ENCODE measurements around the gene ATG5. TPM values are rescaled to one million over a fixed set of nuclear protein-coding genes. Genes with fewer than 3 reads are reported as not detected.

The ATG5 gene
- total RNA-seq, 2 donors from 2014 or later: 29.5 to 31.4 TPM

- Histone ChIP-seq H3K9ac (ENCODE audit: extremely low read depth, low read length, poor library complexity, severe bottlenecking) (no peak overlapping the region), H3K4me3 (ENCODE audit: low read length) (no peak overlapping the region), H3K27me3 (ENCODE audit: control insufficient read depth, insufficient read depth, low read length, poor library complexity, severe bottlenecking) (no peaks in the 10 kb centered on the region), H3K4me1 (ENCODE audit: control insufficient read depth, insufficient read depth, low read length) (no peaks in the 10 kb centered on the region), H3K9me3 (ENCODE audit: control insufficient read depth, low read length) (no peaks in the 10 kb centered on the region), H3K27ac (ENCODE audit: low read depth, low read length) (no peak overlapping the region), H3K36me3 (ENCODE audit: control insufficient read depth, insufficient read depth, low read length) (peaks cover 16% of the 10 kb centered on the region)
- no peak overlapping the region for H3K27ac Mint-ChIP-seq
- TF ChIP-seq CTCF (conservative IDR thresholded peaks at IDR 0.05): no peak
- H3K36me3 Mint-ChIP-seq (ENCODE audit: low read depth): peaks cover 22% of the 10 kb centered on the region
- 100% methylated on average over 2 of the region's 2 CpGs; no CpG with 5 or more reads in 1 of the 2 experiments for WGBS, 2 experiments (ENCODE audit: insufficient coverage in 1 of 2, insufficient read length in 1 of 2)
- no peaks in the 10 kb centered on the region for H3K27me3 Mint-ChIP-seq (ENCODE audit: insufficient read depth)
- peaks cover 14% of the 10 kb centered on the region for H3K4me1 Mint-ChIP-seq
- H3K4me3 Mint-ChIP-seq: no peak overlapping the region
- DNase-seq: no peak
- H3K9me3 Mint-ChIP-seq: no peaks in the 10 kb centered on the region
Observed at GRCh38 chr6:106185615-106186014, 139.9 kb downstream of the ATG5 start.

GRCh38 chr6:106184629-106185028 is 140.9 kb downstream of the ATG5 start:
- no peak for DNase-seq
- Mint-ChIP-seq H3K27ac (no peak overlapping the region), H3K9me3 (no peaks in the 10 kb centered on the region), H3K36me3 (ENCODE audit: low read depth) (peaks cover 15% of the 10 kb centered on the region), H3K4me3 (no peak overlapping the region), H3K4me1 (peaks cover 14% of the 10 kb centered on the region), H3K27me3 (ENCODE audit: insufficient read depth) (no peaks in the 10 kb centered on the region)
- Histone ChIP-seq H3K9me3 (ENCODE audit: control insufficient read depth, low read length) (no peaks in the 10 kb centered on the region), H3K9ac (ENCODE audit: extremely low read depth, low read length, poor library complexity, severe bottlenecking) (no peak overlapping the region), H3K27me3 (ENCODE audit: control insufficient read depth, insufficient read depth, low read length, poor library complexity, severe bottlenecking) (no peaks in the 10 kb centered on the region), H3K4me1 (ENCODE audit: control insufficient read depth, insufficient read depth, low read length) (no peaks in the 10 kb centered on the region), H3K27ac (ENCODE audit: low read depth, low read length) (no peak overlapping the region), H3K36me3 (ENCODE audit: control insufficient read depth, insufficient read depth, low read length) (peaks cover 12% of the 10 kb centered on the region), H3K4me3 (ENCODE audit: low read length) (no peak overlapping the region)
- 90 to 92% methylated on average over 2 to 3 of the region's 3 CpGs for WGBS, 2 experiments (ENCODE audit: insufficient coverage in 1 of 2, insufficient read length in 1 of 2)
- TF ChIP-seq CTCF (conservative IDR thresholded peaks at IDR 0.05): no peak

- H3K27ac ChIP-seq (ENCODE audit: low read depth, low read length): no peak overlapping the region
- H3K27me3 ChIP-seq (ENCODE audit: control insufficient read depth, insufficient read depth, low read length, poor library complexity, severe bottlenecking): no peaks in the 10 kb centered on the region
- H3K9me3 ChIP-seq (ENCODE audit: control insufficient read depth, low read length): no peaks in the 10 kb centered on the region
- H3K36me3 Mint-ChIP-seq (ENCODE audit: low read depth): peaks cover 14% of the 10 kb centered on the region
- peaks cover 12% of the 10 kb centered on the region for H3K36me3 ChIP-seq (ENCODE audit: control insufficient read depth, insufficient read depth, low read length)
- DNase-seq: no peak
- no peak for TF ChIP-seq CTCF (conservative IDR thresholded peaks at IDR 0.05)
- peaks cover 10% of the 10 kb centered on the region for H3K4me1 Mint-ChIP-seq
- H3K9ac ChIP-seq (ENCODE audit: extremely low read depth, low read length, poor library complexity, severe bottlenecking): no peak overlapping the region
- H3K27me3 Mint-ChIP-seq (ENCODE audit: insufficient read depth): no peaks in the 10 kb centered on the region
- 100% methylated on average over 1 of the region's 1 CpG; no CpG with 5 or more reads in 1 of the 2 experiments for WGBS, 2 experiments (ENCODE audit: insufficient coverage in 1 of 2, insufficient read length in 1 of 2)
- no peak overlapping the region for H3K4me3 ChIP-seq (ENCODE audit: low read length)
- no peaks in the 10 kb centered on the region for H3K4me1 ChIP-seq (ENCODE audit: control insufficient read depth, insufficient read depth, low read length)
- H3K9me3 Mint-ChIP-seq: no peaks in the 10 kb centered on the region
- no peak overlapping the region for H3K27ac Mint-ChIP-seq
- H3K4me3 Mint-ChIP-seq: no peak overlapping the region
Observed at GRCh38 chr6:106183430-106183829, 142.1 kb downstream of the ATG5 start.
